Stimulated activated CD4-positive, alpha-beta T cell treated with anti-CD3 and anti-CD28 coated beads, Interleukin-2, amount 100 ng/mL, for 24 hours (primary cell): ENCODE measurements around the gene PRRT3.
"Not testable (repeated sequence)": the region's sequence is repeated elsewhere in the genome, so short reads cannot be mapped to it uniquely, and the experiment has no call there.

Experiments
- DNase-seq, 2 donors: peaks; one replicate each; pipeline ENCODE4 v3.0.0-alpha.2; 2020

Gene PRRT3

GRCh38 chr3:9897408-9898372, 54.5 kb downstream of the PRRT3 start:
- DNase-seq: no peak

GRCh38 chr3:9896755-9897407, 55.3 kb downstream of the PRRT3 start:
- DNase-seq: not testable (repeated sequence)

- DNase-seq: not testable (repeated sequence)
Observed at GRCh38 chr3:9895715-9896114, 56.5 kb downstream of the PRRT3 start.
